ENCODE data around the gene SMPD2.

The SMPD2 gene, protein sequence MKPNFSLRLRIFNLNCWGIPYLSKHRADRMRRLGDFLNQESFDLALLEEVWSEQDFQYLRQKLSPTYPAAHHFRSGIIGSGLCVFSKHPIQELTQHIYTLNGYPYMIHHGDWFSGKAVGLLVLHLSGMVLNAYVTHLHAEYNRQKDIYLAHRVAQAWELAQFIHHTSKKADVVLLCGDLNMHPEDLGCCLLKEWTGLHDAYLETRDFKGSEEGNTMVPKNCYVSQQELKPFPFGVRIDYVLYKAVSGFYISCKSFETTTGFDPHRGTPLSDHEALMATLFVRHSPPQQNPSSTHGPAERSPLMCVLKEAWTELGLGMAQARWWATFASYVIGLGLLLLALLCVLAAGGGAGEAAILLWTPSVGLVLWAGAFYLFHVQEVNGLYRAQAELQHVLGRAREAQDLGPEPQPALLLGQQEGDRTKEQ

GRCh38 chr6:109440331-109441068 lies at the start of gene SMPD2, which contains the start of gene PPIL6:
SMPD2 (plus strand) TSS chr6:109440724; CDS start chr6:109441122, 398 bp downstream.
PPIL6 (minus strand) TSS chr6:109440628; CDS start chr6:109440590, 38 bp downstream.
- Mint-ChIP-seq H3K4me1 (peaks cover 39% of the 10 kb centered on the region), H3K27me3 (no peaks in the 10 kb centered on the region), H3K9me3 (no peaks in the 10 kb centered on the region), H3K4me3 (peak within 1 kb of the TSS; percentile 88 to 96), H3K27ac (peak within 1 kb of the TSS; percentile 92 to 94)
- ATAC-seq (peak; percentile 89), DNase-seq (peak; percentile 76 to 78)

DNA sequence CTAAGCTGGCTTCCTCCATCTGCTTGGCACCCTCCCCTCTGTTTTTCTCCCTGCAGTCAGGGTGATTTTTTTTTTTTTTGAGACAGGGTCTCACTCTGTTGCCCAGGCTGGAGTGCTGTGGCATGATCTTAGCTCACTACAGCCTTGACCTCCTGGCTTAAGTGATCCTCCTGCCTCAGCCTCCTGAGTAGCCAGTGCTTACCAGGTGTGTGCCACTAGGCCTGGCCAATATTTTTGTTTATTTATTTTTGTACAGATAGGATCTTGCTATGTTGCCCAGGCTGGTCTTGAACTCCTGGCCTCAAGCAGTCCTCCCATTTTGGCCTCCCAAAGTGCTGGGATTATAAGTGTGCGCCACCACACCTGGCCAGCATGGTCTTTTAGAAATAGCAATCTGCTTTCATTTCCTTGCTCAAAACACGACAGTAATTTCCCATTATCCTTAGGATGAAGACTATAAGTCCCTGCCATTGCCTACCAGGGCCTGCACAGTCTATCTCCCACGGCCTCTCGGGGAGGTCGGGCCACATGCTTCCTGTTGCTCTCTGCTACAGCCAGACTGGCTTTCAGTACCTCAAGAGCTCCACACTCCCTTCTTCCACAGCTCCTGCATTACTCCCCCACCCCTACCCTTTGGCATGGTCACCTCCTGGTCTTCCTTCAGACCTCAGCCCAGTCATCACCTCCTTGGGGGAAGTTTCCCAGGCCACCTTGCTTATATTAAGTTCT lies 47.2 kb upstream of the SMPD2 start:
- H3K9me3 Mint-ChIP-seq, result no peaks in the 10 kb centered on the region
- H3K27ac Mint-ChIP-seq, result peak overlapping the region in 1 of 2 donors; percentile 35
- no peak overlapping the region for H3K4me3 Mint-ChIP-seq
- no peak for ATAC-seq
- DNase-seq, result no peak
- peaks cover 13% of the 10 kb centered on the region for H3K4me1 Mint-ChIP-seq
- no peaks in the 10 kb centered on the region for H3K27me3 Mint-ChIP-seq

GRCh38 chr6:109393886-109394281 lies 46.6 kb upstream of the SMPD2 start:
- peak overlapping the region in 1 of 2 donors; percentile 35 for H3K27ac Mint-ChIP-seq
- H3K27me3 Mint-ChIP-seq, result no peaks in the 10 kb centered on the region
- ATAC-seq (no peak), DNase-seq (no peak)
- no peaks in the 10 kb centered on the region for H3K9me3 Mint-ChIP-seq
- no peak overlapping the region for H3K4me3 Mint-ChIP-seq
- peaks cover 13% of the 10 kb centered on the region for H3K4me1 Mint-ChIP-seq

DNA sequence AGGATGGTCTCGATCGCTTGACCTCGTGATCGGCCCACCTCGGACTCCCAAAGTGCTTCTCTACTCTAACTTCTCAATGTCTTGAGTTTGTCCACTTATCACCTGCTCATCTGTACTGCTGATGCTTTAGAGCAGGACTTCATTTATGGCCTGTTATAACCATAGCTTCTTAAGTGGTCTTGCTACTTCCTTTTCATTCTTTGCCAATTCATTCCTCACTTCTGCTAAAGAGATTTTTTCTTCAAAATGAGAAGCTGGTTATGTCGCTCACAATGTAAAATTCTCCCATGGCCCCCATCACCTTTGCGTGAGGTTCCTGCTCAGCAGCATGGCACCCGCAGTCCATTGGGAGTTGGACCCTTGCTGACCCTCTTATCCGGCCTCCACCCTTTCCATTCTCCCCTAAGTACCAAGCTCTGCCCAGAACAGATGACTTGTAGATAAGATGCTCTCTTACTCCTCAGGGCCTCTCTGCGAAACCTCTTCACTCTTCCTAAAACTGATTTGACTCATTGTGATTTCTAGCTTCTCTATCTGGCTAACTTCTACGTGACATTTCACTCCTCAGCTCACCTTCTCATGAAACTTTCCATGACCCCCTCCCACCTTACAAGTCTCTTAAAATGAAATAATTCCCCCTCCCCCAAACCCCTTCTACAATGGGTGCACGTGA lies 44.3 kb upstream of the SMPD2 start:
- Mint-ChIP-seq H3K9me3 (no peaks in the 10 kb centered on the region), H3K27ac (no peak overlapping the region), H3K4me1 (peaks cover 7% of the 10 kb centered on the region), H3K4me3 (no peak overlapping the region), H3K27me3 (no peaks in the 10 kb centered on the region)
- DNase-seq (no peak), ATAC-seq (no peak)

GRCh38 chr6:109397020-109397419 lies 43.5 kb upstream of the SMPD2 start:
- no peaks in the 10 kb centered on the region for H3K27me3 Mint-ChIP-seq
- no peak overlapping the region for H3K4me3 Mint-ChIP-seq
- peaks cover 7% of the 10 kb centered on the region for H3K4me1 Mint-ChIP-seq
- no peak for DNase-seq
- H3K27ac Mint-ChIP-seq, result no peak overlapping the region
- no peak for ATAC-seq
- H3K9me3 Mint-ChIP-seq, result no peaks in the 10 kb centered on the region

DNA sequence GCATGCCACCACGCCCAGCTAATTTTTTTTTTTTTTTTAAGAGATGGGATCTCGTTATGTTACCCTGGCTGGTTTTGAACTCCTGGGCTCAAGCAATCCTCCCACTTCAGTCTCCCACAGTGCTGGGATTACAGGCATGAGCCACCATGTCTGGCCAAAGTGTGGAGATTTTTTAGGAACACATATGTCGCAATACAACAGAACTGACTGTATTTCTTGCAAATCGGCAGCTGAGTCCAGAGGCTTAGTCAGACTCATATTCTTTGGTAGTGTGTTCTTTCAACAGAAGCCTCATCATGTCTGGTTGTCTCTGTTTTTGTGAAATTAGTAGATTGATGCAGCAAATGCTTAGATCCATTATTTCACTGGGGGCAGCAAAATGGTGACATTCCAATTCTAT lies 34.3 kb upstream of the SMPD2 start:
- Mint-ChIP-seq H3K9me3 (no peaks in the 10 kb centered on the region), H3K27me3 (no peaks in the 10 kb centered on the region), H3K27ac (no peak overlapping the region), H3K4me3 (no peak overlapping the region), H3K4me1 (no peaks in the 10 kb centered on the region)
- DNase-seq (no peak), ATAC-seq (no peak)

DNA sequence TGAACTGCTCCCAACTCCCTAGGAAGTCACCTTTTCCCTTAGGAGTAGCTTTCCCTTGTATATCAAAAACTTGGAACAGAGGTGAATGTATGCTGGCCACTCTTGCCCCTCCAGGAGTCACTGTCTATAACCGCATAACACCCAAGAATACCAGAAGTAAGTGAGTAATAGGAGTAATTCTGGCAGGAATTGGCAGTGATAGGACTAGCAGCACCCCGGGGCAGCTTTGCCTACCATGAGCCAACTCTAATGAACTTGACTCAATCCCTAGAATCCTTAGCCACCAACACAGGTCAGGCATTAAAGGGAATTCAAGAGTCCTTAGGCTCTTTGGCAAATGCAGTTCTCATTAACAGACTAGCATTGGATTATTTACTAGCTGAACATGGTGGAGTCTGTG lies 29.5 kb upstream of the SMPD2 start:
- H3K27ac Mint-ChIP-seq, result no peak overlapping the region
- no peak for ATAC-seq
- H3K27me3 Mint-ChIP-seq, result no peaks in the 10 kb centered on the region
- H3K9me3 Mint-ChIP-seq, result peaks cover 0 to 6% of the 10 kb centered on the region in 2 donors
- no peaks in the 10 kb centered on the region for H3K4me1 Mint-ChIP-seq
- no peak overlapping the region for H3K4me3 Mint-ChIP-seq
- DNase-seq, result no peak

DNA sequence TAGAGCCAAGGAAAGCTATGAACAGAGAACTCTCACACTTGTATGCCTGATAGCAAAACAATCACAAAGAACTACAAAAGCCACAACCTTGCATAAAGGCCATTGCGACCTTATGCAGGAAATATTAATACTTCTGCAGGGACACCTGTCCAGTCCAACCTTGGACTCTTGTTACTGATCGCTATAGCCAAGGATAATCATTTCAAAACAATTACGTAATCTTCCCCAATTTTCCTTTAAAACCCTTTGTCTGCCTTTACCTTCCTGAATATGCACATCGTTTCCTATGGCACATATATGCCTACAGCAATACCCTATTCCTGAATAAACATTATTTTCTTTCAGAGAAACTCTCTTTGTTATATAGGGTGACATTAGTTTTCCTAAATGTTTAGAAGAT lies 22.9 kb upstream of the SMPD2 start:
- H3K9me3 Mint-ChIP-seq, result peaks cover 0 to 6% of the 10 kb centered on the region in 2 donors
- no peak for DNase-seq
- ATAC-seq, result no peak
- H3K27ac Mint-ChIP-seq, result no peak overlapping the region
- H3K27me3 Mint-ChIP-seq, result no peaks in the 10 kb centered on the region
- no peaks in the 10 kb centered on the region for H3K4me1 Mint-ChIP-seq
- H3K4me3 Mint-ChIP-seq, result no peak overlapping the region

- no peak for DNase-seq
- peaks cover 5% of the 10 kb centered on the region for H3K4me1 Mint-ChIP-seq
- no peaks in the 10 kb centered on the region for H3K27me3 Mint-ChIP-seq
- H3K4me3 Mint-ChIP-seq, result no peak overlapping the region
- H3K27ac Mint-ChIP-seq, result peak overlapping the region in 1 of 2 donors; percentile 25
- ATAC-seq, result no peak
- no peaks in the 10 kb centered on the region for H3K9me3 Mint-ChIP-seq
Measured at GRCh38 chr6:109420751-109421150, 19.8 kb upstream of the SMPD2 start.

DNA sequence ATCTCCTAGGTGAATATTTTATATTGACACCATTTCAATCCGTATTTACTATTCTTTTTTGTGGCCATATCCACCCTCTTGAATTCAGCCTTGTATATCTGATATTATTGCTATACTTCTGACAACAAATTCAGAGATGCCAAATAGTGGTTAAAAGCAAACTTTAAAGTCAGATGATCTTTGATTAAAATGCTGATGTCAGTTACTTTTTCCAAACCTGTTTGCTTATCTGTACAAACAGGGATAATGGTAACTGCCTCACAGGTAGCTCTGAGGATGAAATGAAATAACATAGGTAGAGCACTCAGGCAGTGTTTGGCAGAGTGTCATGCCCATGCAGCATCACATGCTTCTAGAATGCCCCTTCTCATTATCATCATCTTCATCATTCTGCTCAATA lies 19.3 kb upstream of the SMPD2 start:
- Mint-ChIP-seq H3K27ac (no peak overlapping the region), H3K4me3 (no peak overlapping the region), H3K27me3 (no peaks in the 10 kb centered on the region), H3K9me3 (no peaks in the 10 kb centered on the region), H3K4me1 (peaks cover 5% of the 10 kb centered on the region)
- ATAC-seq (no peak), DNase-seq (no peak)

DNA sequence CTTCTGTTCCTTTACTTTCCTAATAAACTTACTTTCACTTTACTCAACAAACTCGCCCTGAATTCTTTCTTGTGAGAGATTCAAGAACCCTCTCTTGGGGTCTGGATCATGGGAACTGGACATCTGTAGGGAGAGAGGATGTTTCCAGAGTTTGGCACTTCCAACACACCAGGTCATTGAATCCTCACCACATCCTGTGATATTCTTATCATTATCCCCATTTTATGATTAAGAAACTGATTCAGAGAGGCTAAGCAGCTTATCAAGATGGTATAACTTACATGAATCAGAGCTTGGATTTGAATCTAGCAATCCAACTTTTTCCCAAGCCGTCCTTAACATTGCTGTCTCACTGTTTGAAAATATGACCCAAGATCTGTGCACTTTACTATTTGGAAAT lies 15.6 kb upstream of the SMPD2 start:
- no peak for ATAC-seq
- no peak overlapping the region for H3K4me3 Mint-ChIP-seq
- H3K4me1 Mint-ChIP-seq, result peaks cover 5% of the 10 kb centered on the region
- no peaks in the 10 kb centered on the region for H3K9me3 Mint-ChIP-seq
- DNase-seq, result no peak
- H3K27me3 Mint-ChIP-seq, result peaks cover 8% of the 10 kb centered on the region
- H3K27ac Mint-ChIP-seq, result peak overlapping the region in 1 of 2 donors; percentile 6

DNA sequence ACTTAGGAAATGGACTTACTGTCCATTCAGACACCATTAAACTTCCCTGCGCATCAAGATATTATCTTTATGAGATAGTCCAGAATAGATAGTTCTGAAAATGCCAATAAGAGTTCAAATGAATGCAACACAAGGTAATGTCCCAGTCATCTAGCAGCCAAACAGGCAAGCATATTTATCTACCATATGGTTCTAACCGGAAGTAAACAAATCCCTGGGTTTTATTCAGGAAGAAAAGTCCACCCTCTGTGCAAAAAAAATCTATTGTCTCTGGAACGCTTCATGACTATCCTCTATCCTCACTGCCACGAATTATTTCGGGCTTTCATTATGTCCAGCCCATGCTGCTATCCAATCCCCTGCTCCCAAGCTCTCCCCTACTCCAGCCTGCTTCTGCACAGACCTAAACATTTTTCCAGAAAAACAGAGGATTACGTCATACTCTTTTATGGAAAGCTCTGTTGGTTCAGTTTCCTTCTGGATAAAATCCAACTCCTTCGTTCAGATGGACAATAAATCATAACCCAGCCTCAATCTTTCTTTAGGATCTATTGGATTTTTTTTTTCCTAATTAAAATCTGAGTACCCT lies 11.5 kb upstream of the SMPD2 start:
- ATAC-seq (no peak), DNase-seq (no peak)
- Mint-ChIP-seq H3K27me3 (peaks cover 8% of the 10 kb centered on the region), H3K27ac (no peak overlapping the region), H3K4me3 (no peak overlapping the region), H3K4me1 (peaks cover 5% of the 10 kb centered on the region), H3K9me3 (no peaks in the 10 kb centered on the region)

- H3K9me3 Mint-ChIP-seq, result no peaks in the 10 kb centered on the region
- H3K4me3 Mint-ChIP-seq, result no peak overlapping the region
- no peak for ATAC-seq
- peaks cover 5% of the 10 kb centered on the region for H3K4me1 Mint-ChIP-seq
- H3K27ac Mint-ChIP-seq, result peak overlapping the region in 1 of 2 donors; percentile 3
- no peak for DNase-seq
- peaks cover 8% of the 10 kb centered on the region for H3K27me3 Mint-ChIP-seq
Measured at GRCh38 chr6:109429496-109429895, 11.0 kb upstream of the SMPD2 start.

DNA sequence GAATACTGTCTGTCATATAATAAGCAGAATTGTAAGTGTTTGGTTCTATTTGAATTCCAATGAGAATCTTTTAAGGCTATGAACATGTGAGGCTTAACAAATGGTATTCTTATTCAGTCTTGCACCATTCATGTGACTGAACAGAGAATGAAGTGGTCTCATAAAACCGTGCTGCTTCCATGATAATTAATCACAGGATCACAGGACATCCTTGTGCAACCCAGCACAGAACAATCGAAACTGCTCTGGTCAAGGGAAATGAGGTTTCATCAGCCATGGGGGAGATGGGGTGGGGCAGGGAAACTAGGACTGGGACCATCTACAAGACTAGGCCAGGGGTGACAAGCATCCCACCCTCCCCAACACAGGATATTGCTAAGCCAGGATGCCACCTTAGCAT lies 6.1 kb upstream of the SMPD2 start:
- H3K4me3 Mint-ChIP-seq, result no peak overlapping the region
- no peaks in the 10 kb centered on the region for H3K4me1 Mint-ChIP-seq
- ATAC-seq (no peak), DNase-seq (no peak)
- H3K9me3 Mint-ChIP-seq, result no peaks in the 10 kb centered on the region
- H3K27me3 Mint-ChIP-seq, result peaks cover under 1% of the 10 kb centered on the region
- H3K27ac Mint-ChIP-seq, result no peak overlapping the region

GRCh38 chr6:109436041-109436440 lies 4.5 kb upstream of the SMPD2 start:
- H3K9me3 Mint-ChIP-seq, result no peaks in the 10 kb centered on the region
- no peak for DNase-seq
- no peak overlapping the region for H3K4me3 Mint-ChIP-seq
- ATAC-seq, result no peak
- H3K27me3 Mint-ChIP-seq, result no peaks in the 10 kb centered on the region
- no peak overlapping the region for H3K27ac Mint-ChIP-seq
- peaks cover under 1% of the 10 kb centered on the region for H3K4me1 Mint-ChIP-seq
